ENCODE data around the gene B4GALT5. TPM values are rescaled to one million over a fixed set of nuclear protein-coding genes. Genes with fewer than 3 reads are reported as not detected.

Gene B4GALT5
- total RNA-seq, 1 donor from 2014 or later: 23.4 TPM

DNA sequence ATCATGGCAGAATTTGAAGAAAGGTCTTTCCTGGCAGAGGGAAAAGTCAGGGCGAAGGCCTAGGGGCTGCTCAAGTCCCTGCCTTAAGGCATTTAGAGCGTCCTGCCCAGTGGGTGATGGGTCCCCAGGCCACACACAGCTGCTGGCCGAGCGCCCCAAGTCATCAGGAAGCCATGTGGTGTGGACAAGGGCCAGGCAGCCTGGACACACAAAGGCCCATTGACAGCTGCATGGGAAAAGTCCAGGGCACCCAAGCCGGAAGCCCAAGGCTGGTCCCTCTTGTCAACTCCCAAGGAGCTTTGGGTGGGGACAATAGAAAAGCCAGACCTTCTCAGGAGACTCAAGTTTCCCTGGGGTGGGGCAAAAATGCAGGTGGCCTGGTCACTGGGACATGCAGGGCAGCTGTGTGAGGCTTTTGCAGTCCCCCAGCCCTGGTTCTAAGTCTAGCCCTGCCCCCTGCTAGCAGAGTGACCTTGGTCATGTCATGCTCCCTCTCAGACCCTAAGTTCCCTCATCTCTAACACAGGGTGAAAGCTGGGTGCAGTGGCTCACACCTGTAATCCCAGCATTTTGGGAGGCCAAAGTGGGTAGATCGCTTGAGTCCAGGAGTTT, 101.4 kb downstream of the B4GALT5 start:
- intact Hi-C loops (cut with micrococcal nuclease): loop anchor here (10.0 kb wide), 1 partner anchor 93 kb away; no protein-coding TSS in a partner anchor

DNA sequence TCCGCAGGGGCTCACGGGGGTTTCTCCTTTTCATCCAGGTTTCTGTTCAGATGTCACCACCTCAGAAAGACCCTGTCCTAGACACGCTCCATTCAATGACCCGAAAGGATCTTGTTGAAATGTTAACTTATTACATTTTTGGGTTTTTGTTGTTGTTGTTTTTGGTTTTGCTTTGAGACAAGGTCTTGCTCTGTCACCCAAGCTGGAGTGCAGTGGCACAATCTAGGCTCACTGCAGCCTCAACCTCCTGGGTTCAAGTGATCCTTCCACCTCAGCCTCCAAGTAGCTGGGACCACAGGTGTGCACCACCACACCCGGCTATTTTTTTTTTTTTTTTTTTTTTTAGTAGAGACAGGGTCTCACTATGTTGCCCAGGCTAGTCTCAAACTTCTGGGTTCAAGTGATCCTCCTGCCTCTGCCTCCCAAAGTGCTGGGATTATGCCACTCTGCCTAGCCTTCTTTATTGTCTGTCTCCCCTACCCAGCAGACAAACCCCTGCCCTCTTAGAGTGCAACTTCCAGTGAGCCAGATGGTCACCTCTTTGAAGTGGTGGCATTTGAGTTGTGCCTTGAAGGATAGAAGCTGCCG, 102.0 kb downstream of the B4GALT5 start:
- intact Hi-C loops (cut with micrococcal nuclease): loop anchor here (1.0 to 10.0 kb wide), 4 partner anchors 93 to 317 kb away; no protein-coding TSS in a partner anchor

DNA sequence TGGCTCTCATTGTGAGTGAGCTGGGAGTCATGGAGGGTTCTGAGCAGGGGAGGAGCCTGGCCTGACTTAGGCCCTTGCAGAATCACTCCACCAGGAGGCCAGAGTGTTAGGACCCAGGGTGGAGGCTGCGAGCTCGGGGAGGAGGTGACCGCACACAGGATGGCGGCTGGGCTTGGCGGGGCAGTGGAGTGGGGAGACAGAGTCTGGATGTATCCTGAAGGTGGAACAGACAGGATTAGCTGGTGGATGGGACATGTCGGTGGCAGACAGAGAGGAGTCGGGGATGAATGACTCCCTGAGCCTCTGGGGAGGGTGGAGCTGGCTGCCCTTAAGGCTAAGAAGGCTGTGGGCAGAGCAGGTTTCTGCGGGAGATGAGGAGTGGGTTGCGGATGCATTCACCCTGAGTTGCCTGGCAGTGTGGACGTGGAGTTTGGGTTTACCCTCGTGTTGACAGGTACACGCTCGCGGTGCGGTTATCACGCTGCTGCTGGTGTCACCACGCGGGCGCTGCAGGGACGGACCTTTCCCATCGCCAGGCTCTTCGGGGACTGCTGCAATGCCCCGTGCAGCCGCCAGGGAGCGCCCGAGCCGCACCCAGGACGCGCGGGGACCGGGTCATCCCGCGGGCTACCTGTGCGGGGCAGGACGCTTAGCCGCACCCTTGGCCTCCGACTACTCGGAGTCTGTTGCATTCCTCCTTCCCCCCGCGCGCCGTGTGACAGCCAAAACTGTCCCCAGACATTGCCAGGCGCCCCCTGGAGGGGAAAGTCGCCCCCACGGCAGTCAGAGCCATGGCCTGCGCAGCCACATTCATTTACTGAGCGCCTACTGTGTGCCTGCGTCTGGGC, 102.8 kb downstream of the B4GALT5 start:
- intact Hi-C loops (cut with micrococcal nuclease): loop anchor here (1.0 to 10.0 kb wide), 4 partner anchors 94 to 317 kb away; no protein-coding TSS in a partner anchor

DNA sequence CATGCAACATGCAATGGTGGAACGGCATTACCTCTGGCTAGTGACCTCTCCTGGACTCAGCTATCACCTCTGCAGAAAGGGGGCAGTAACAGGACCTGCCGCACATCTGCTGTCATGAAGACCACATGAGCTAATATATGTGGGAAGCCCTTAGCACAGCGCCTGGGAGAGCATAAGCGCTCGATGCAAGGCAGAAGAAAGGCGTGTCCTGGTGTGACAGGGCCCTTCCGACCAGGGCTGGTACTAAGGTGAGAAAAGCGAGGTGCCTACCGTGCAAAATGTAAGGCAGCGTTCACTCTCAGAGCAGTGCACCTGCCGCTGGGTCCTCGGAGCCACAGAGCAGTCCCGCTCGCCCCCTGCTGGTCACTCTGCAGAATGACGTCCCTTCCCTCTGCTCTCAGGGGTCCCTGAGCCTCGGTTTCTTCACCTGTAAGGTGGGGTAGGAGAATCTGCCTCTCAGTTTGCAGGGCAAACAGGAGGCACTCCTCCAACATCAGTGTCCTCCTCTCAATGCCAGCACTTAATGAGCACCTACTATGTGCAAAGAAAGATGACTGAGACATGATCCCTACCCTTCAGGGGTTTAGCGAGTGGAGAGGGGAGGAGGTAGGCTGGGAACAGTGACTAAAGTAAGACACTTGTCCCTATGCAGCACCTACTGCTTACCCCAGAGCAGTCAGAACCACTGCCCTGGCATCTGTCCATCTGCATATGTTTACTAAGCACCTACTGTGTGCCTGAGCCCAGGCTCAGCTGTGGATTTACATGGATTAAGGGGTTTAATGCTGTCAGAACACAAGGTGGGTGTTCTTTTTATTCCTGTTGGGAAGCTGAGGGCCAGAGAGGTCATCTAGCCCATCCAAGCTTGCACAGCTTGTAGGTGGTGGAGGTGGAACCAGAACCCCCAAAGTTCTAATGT, 104.7 kb downstream of the B4GALT5 start:
- intact Hi-C loops (cut with micrococcal nuclease): loop anchor here (1.0 kb wide), 2 partner anchors 68 to 275 kb away; no protein-coding TSS in a partner anchor

DNA sequence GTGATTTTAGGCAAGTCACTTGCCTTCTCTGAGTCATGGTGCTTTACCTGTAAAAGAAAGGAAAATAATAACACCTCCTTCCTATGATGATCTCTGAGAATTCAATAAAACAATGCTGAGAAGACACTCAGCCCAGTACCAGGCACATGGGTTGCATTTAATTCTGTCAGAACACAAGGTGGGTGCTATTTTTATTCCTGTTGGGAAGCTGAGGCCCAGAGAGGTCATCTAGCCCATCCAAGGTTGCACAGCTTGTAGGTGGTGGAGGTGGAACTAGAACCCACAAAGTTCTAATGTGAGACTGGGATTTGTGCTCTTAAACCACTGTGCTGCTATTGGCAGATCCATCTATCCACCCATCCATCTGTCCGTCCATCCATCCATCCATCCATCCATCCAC, 106.1 kb downstream of the B4GALT5 start:
- intact Hi-C loops (cut with micrococcal nuclease): no loop called here

DNA sequence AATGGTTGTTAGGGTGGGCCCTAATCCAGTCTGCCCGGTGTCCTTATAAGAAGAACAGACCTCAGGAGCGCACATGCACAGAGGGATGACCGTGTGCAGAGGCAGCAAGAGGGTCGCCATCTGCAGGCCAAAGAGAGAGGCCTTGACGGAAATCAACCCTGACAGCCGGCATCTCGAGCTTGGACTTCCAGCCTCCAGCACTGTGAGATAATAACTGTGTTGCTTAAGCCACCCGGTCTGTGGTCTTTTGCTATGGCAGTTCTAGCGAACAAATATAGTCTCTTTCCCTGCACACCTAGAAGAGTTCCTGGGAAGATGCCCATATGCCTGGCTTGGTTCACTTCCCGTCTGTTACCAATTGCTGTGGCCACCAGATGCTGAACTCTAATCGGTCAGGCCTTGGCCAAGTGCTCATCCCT, 110.5 kb downstream of the B4GALT5 start:
- intact Hi-C loops (cut with micrococcal nuclease): no loop called here

DNA sequence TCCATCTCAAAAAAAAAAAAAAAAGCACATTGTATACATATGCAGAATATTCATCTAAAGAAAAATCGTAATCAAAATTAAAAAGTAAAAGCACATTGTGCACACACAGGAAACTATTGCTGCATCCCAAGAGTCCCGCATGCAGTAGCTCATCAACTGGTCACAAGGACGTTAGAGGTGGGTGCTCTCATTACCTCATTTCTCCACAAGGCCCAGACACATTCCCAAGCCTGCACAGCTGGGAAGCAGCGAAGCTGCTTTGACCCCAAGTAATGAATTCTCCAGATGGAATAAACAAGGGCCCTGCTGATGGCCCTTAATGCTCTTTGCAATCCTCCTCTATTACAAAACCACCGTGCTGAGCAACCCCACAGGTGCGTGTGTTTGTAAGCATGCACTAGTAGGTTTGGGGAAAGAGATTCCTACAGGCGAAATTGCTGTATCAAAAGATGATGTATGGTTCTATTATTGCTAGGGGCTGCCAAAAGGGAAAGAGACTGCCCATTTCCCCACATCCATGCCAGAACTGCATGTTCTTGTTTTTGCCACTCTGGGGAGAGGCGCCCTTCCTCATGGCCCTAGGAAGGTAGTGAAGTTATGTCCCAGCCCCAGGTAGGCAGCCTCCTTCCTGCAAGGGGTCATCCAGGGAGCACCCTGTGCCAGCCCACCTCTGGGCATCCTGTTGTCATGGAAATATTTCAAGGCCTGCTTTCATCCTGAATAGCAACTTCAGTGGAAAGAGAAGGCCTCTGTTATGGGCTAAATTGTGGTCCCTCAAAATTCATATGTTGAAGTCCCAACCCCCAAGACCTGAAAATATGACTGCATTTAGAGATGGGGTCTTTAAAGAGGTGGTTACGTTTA, 111.1 kb downstream of the B4GALT5 start:
- intact Hi-C loops (cut with micrococcal nuclease): no loop called here

DNA sequence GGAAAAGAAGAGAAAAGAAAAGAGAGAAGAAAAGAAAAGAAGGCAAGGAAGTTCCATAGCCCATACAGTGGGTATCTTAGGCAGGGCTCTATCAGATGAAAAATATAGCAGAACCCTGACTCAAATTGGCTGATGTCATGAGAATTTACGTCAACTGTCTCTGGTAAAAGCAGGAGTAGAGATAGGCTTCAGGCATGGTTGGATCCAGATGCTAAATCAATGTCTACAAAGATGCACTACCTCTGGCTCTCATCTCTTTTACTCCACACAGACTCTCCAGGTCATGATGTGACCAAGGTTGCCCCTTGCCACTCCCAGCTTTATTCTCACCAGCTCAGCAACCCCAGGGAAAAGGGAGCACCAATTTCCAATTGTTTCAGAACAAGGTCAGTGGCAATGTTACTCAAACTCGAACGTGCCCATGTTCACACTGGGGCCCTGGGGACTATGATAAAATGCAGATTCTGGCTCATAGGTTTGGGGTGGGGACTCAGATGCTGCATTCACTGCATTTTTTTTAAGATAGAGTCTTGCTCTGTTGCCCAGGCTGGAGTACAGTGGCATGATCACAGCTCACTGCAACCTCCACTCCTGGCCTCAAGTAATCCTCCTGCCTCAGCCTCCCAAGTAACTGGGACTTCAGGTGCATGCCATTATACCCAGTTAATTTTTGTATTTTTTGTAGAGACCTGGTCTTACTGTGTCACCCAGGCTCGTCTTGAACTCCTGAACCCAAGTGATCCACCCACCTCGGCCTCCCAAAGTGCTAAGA, 112.3 kb downstream of the B4GALT5 start:
- intact Hi-C loops (cut with micrococcal nuclease): no loop called here

DNA sequence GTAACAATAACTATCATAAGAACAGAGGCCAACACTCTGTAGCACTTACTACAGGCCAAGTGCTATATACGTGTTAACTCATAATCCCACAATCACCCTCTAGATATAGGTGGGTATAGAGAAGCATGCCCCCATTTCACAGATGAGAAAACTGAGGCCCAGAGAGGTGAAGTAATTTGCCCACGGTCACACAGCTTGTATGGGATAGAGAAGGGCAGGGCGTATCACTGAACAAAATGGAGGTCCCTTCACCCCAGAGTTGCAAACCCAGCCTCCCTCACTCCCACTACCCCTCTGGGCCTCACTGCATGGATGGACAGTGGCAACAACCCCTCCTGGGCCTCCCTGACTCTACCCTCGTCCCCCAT, 113.9 kb downstream of the B4GALT5 start:
- intact Hi-C loops (cut with micrococcal nuclease): loop anchor here (10.0 kb wide), 1 partner anchor 915 kb away; the partner anchor contains the start of gene PTPN1

DNA sequence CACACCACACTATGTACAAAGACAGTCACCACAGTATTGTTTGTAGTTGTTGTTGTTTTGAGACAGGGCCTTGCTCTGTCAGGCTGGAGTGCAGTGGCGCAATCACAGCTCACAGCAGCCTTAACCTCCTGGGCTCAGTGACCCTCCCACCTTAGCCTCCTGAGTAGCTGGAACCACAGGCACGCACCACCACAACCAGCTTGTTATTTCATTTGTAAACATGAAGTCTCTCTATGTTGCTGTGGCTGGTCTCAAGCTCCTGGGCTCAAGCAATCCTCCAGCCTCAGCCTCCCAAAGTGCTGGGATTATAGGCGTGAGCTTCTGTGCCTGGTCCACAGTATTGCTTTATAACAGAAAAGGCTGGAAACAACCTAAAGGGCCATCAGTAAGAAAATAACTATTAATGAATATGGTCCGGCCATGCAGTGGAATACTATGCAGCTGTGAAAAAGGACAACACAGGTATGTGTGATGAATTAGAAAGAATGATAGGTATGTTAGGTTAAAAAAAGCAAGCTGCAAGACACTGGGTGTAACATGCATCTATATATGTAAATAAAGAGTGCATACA, 115.8 kb downstream of the B4GALT5 start:
- intact Hi-C loops (cut with micrococcal nuclease): loop anchor here (10.0 kb wide), 1 partner anchor 917 kb away; the partner anchor contains the start of gene PTPN1

DNA sequence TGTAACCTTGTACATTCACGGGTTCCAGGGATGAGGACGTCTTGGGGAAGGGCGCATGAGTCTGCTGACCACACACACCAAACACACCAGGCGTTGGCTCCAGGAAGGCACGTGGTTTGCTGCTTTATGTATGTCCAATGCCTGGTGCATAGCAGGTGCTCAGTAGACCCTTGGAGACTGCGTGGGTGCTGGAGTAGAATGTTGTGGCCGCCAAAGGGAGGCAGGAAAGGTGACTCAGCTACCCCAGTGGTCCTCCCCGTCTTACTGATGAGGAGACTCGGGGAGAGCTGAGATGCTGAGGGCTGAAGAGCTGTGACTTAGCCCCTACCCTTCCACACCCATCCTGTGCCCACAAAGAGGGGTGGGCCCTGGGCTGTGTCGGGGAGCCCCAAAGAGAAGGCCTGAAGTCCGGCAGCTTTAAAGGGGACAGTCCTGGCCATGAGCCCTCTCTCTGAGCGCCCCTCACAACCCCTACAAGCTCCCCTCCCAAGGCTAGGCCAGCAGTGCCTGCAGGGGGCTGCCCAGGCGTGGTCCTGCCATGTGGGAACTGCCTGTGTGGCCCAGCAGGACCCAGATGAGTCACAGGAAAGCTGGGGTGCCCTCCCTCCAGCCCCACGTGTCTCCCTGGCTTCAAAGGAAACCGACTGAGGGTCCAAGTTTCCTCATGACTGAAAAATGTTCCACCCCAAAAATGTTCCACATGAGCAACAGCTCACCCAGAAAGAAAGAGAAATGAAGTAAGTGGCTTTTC, 117.7 kb downstream of the B4GALT5 start:
- intact Hi-C loops (cut with micrococcal nuclease): loop anchor here (2.0 to 10.0 kb wide), 4 partner anchors 17 to 919 kb away; partner anchors contain the start of gene PTPN1

DNA sequence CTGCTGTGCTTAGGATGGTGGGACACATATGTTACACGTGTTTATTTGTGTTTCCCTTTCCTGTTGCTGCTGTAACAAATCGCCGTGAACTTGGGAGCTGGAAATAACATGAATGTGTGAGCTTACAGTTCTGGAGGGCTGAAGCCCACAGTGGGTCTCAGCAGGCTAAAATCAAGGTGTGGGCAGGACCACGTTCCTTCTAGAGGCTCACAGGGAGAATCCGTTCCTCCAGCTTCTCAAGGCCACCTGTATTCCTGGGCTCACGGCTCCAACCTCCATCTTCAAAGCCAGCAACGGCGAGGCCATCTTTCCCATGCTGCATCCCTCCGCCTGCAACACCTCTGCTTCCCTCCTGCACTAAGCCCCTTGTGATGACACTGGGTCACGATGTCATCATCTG, 118.3 kb downstream of the B4GALT5 start:
- intact Hi-C loops (cut with micrococcal nuclease): loop anchor here (2.0 to 10.0 kb wide), 4 partner anchors 17 to 919 kb away; partner anchors contain the start of gene PTPN1

DNA sequence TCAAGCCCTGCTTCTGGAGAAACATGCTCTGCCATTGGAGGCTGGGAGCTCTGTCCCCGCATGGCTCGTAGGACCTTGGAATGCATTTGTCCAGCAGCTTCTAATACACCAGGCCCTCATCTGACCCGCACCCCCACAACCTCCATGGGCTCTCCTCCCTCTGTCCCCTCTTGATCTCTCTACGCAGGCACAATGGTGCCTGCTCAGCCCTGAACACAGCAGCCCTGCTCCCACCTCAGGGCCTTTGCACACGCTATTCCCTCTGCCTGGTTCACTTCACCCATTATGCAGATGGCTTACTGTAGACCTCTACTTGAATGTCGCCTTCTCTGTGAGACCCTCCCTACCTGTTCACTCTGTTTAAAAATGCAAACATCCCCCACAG, 118.8 kb downstream of the B4GALT5 start:
- intact Hi-C loops (cut with micrococcal nuclease): loop anchor here (2.0 to 10.0 kb wide), 5 partner anchors 16 to 920 kb away; partner anchors contain the start of genes PTPN1 and ZNFX1

DNA sequence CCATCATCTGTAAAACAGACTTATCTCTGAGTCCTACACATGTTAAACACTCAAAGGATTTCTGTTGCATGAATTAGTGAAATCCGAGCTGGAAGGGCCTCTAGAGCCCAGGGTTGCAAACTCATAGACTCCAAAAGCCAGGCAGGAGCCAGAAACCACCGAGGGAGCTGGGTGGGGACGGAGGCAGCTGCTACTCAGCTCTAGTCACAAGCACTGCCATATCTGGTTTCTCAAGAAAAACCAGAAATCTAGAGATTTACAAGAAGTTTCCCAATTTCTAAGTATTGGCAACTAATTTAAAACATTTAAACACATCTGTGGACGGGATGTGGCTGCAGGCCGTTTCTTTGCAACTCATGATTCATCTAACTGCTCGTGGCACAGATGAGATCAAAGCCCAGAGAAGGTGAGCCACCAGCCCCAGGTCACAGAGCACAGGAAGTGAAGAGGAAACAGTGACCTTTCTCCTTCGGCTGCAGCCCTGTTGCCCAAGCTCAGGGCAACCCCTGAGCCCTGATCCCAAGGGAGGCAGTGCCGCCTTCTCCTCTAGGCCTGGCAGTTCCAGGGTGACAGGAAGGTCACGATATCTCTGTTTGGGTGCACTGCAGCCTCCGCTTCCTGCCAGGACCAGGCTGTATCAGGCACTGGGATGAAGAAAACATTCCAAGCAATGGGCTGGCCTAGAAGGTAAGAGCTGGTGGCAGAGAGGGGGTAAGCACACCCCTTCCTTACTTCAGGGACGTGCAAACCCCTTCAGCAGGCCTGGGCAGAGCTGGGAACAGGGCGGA, 119.3 kb downstream of the B4GALT5 start:
- intact Hi-C loops (cut with micrococcal nuclease): loop anchor here (2.0 to 10.0 kb wide), 5 partner anchors 16 to 920 kb away; partner anchors contain the start of genes PTPN1 and ZNFX1

DNA sequence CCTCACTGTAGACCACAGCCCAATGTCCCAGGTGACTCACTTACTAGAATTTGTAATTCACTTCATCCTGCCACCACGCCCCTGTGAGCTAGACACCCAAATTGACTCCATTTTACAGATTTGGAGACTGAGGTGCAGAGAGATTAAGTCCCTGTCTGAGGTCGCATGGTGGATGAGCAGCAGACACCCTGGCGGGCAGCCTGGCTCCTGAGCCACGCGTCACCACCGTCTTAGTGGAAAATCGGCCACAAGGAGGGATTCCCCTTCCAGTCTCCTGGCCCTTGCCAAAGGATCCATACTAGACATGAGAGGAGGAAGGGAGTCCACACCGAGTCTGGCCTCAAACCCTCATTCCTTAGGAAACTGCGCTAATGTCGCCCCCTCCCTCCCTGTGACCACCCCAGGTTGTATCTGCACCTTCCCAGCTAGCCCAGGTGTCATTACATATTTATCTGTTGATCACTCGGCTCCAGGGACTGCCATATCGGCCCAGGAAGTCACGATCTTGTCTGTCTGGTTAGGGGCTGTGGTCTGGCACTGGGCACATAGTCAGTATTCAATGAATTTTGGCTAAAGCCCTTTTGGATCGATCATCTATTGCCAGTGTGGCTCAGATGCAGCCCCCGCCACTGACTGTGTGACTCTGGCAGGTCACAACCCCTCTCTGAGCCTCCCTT, 120.1 kb downstream of the B4GALT5 start:
- intact Hi-C loops (cut with micrococcal nuclease): loop anchor here (2.0 to 10.0 kb wide), 5 partner anchors 15 to 921 kb away; partner anchors contain the start of genes PTPN1 and ZNFX1

DNA sequence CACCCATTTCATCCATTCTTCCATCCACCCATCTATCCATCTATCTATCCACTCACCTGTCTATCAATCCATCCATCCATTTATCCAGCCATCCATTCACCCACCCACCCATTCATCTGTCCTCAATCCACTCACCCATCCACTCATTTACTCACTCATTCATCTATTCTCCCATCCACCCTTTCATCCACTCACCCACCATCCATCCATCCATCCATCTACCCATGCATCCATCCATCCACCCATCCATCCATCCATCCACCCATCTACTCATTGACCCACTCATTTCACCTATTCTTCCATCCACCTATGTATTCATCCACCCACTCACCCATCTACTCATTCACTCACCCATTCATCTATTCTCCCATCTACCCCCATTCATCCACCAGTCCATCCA, 121.6 kb downstream of the B4GALT5 start:
- intact Hi-C loops (cut with micrococcal nuclease): loop anchor here (5.0 to 10.0 kb wide), 2 partner anchors 315 to 923 kb away; partner anchors contain the start of genes PTPN1 and ZNFX1
